ENCODE results near the gene WWC1. TPM values are rescaled to one million over a fixed set of nuclear protein-coding genes. Genes with fewer than 3 reads are reported as not detected.
A peak's percentile ranks its signal among the peaks of the same experiment; 100 is the strongest.

The WWC1 gene
- total RNA-seq, 1 donor from 2014 or later: 1.5 TPM

DNA sequence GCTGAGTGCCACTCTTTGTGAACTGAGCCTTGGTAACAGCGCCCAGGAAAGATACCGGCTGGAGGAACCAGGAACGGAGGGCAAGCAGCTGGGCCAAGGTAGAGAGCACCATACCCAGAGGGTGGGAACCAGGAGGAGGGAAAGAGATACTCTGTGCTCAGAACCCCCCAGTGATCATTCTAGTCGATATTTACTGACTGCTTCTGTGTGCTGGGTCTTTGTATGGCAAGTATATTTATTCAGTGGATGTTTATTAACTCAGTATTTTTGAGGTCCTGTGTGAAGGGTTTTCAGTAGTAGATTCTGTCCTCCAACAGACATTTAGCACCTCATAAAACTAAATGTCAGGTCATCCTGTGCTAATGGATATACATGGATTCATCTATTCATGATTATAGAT lies 132.5 kb downstream of the WWC1 start:
- H3K36me3 Mint-ChIP-seq (ENCODE audit: unreplicated experiment): peaks cover 6% of the 10 kb centered on the region
- peaks cover 9% of the 10 kb centered on the region for H3K27me3 Mint-ChIP-seq (ENCODE audit: unreplicated experiment)
- peaks cover 7% of the 10 kb centered on the region for H3K9me3 Mint-ChIP-seq (ENCODE audit: unreplicated experiment)
- TF ChIP-seq, protein P1, sequence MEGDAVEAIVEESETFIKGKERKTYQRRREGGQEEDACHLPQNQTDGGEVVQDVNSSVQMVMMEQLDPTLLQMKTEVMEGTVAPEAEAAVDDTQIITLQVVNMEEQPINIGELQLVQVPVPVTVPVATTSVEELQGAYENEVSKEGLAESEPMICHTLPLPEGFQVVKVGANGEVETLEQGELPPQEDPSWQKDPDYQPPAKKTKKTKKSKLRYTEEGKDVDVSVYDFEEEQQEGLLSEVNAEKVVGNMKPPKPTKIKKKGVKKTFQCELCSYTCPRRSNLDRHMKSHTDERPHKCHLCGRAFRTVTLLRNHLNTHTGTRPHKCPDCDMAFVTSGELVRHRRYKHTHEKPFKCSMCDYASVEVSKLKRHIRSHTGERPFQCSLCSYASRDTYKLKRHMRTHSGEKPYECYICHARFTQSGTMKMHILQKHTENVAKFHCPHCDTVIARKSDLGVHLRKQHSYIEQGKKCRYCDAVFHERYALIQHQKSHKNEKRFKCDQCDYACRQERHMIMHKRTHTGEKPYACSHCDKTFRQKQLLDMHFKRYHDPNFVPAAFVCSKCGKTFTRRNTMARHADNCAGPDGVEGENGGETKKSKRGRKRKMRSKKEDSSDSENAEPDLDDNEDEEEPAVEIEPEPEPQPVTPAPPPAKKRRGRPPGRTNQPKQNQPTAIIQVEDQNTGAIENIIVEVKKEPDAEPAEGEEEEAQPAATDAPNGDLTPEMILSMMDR (IDR thresholded peaks at IDR 0.05; ENCODE audit: partially characterized antibody, unreplicated experiment): no peak
- no peak overlapping the region for H3K4me3 Mint-ChIP-seq (ENCODE audit: unreplicated experiment)
- DNase-seq: no peak
- peaks cover 9% of the 10 kb centered on the region for H3K4me1 Mint-ChIP-seq (ENCODE audit: low read depth, unreplicated experiment)
- H3K27ac Mint-ChIP-seq (ENCODE audit: unreplicated experiment): no peak overlapping the region

DNA sequence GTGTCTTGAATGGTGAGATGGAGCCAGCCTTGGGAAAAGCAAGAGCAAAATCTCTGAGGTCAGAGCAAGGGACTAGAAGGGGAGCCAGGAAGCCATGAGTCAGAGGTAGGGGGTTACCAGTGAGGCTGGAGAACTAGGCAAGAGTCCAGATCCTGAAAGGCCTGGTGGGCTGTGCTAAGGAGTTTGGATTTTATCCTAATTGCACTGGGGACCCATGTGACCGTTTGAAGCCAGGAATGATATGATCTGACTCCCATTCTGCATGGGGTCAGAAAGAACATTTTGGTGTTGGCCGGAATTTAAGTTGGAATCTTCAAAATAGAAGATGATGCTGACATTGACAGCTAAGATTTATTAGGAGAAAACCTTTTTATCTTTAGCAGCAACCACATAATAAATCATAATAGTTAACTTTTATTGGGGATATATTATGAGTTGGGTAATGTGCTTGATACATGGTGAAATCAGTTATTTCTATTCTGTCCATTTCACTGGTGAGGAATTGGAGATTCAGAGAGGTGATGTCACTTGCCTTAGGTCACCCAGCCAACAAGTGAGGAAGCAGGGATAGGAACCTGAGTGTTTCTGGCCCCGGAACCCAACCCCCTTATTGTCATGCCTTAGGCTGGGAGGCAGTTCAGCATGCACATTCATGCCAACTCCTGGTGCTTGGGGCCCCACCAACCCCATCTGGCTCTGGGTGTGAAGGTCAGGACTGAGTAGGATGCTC lies 133.3 kb downstream of the WWC1 start:
- Mint-ChIP-seq H3K9me3 (ENCODE audit: unreplicated experiment) (peaks cover 7% of the 10 kb centered on the region), H3K27me3 (ENCODE audit: unreplicated experiment) (peaks cover 10% of the 10 kb centered on the region), H3K27ac (ENCODE audit: unreplicated experiment) (no peak overlapping the region), H3K4me3 (ENCODE audit: unreplicated experiment) (no peak overlapping the region), H3K36me3 (ENCODE audit: unreplicated experiment) (peaks cover 6% of the 10 kb centered on the region), H3K4me1 (ENCODE audit: low read depth, unreplicated experiment) (peaks cover 9% of the 10 kb centered on the region)
- TF ChIP-seq, protein P1 (IDR thresholded peaks at IDR 0.05; ENCODE audit: partially characterized antibody, unreplicated experiment): no peak
- DNase-seq: no peak

DNA sequence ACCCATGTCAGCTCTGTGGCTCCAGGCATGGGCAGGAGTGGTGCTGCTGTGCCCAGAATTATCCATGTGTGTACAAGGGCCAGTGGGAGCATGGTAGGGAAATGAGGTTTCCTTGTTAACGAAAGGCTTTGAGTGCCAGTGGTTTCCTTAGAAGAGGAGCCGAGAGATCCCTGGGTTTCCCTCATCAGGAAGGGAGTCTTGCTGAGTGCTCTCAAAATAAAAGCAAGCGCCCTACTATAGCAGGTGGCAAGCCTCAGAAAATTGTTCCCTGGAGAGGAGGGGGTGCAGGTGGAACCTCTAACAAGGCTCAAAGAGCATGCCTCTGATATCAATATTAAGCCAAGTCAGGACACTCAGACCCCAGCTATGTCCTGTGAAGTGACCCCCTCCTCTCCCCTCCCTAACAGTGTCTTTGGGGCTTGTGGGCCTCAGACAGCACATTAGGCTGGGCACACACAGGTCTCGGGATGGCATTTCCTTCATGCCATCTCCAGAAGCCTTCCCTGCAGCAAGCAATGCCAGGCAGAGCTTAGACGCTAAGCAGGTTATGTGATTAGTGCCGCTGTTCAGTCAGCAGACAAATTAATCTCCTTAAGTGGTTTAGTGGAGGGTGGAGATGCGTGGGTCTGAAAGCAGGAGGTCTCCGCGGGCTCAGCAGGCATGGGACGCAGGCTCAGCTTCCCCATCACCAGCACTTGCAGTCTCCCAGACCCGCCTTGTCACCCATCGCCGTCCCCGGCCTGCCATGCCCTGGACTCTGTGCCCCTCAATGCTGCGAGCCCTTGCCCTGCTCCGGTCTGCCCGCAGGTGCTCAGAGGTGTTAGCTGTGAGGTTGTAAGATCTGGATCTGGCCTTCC lies 134.8 kb downstream of the WWC1 start:
- H3K27ac Mint-ChIP-seq (ENCODE audit: unreplicated experiment): no peak overlapping the region
- H3K36me3 Mint-ChIP-seq (ENCODE audit: unreplicated experiment): no peaks in the 10 kb centered on the region
- H3K4me1 Mint-ChIP-seq (ENCODE audit: low read depth, unreplicated experiment): peaks cover 9% of the 10 kb centered on the region
- peak; percentile 28 for DNase-seq
- no peak overlapping the region for H3K4me3 Mint-ChIP-seq (ENCODE audit: unreplicated experiment)
- peaks cover 8% of the 10 kb centered on the region for H3K27me3 Mint-ChIP-seq (ENCODE audit: unreplicated experiment)
- peaks cover 3% of the 10 kb centered on the region for H3K9me3 Mint-ChIP-seq (ENCODE audit: unreplicated experiment)
- TF ChIP-seq, protein P1 (IDR thresholded peaks at IDR 0.05; ENCODE audit: partially characterized antibody, unreplicated experiment): no peak

DNA sequence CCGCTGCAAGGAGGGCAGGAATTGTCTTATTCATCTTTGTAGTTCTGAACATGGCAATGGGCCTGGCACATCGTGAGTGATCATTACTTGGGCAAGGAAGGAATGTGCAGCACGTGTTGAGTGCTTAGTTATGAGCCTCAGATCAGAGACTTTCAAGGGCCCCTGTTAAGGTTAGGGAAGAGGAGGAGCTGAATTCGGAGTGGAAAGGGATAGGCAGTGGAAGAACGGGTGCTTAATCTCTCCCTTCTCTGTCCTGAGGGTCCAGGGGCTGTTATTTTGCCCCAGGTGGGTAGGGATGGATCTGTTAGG lies 135.4 kb downstream of the WWC1 start:
- Mint-ChIP-seq H3K9me3 (ENCODE audit: unreplicated experiment) (peaks cover 3% of the 10 kb centered on the region), H3K36me3 (ENCODE audit: unreplicated experiment) (no peaks in the 10 kb centered on the region), H3K4me1 (ENCODE audit: low read depth, unreplicated experiment) (peaks cover 9% of the 10 kb centered on the region), H3K27ac (ENCODE audit: unreplicated experiment) (no peak overlapping the region), H3K4me3 (ENCODE audit: unreplicated experiment) (no peak overlapping the region), H3K27me3 (ENCODE audit: unreplicated experiment) (peaks cover 8% of the 10 kb centered on the region)
- TF ChIP-seq, protein P1 (IDR thresholded peaks at IDR 0.05; ENCODE audit: partially characterized antibody, unreplicated experiment): no peak
- DNase-seq: no peak

DNA sequence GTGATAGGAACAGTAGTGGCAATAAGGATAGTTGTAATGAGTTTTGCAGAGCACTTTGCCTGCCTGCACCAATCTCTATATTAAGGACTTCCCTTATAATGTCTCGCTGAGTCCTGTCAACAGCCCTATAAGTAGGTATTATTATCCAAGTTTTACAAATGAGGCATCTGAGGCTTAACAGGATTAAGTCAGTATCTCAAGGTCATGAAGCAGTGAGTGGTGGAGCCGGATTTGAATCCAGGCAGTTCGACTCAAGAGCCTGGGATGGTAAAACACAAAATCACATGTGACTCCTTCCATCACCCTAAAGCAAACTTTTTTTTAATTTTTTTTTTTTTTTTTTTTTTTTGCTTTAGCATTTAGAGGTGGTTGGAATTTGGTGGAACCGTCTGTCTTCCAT lies 135.8 kb downstream of the WWC1 start:
- no peaks in the 10 kb centered on the region for H3K36me3 Mint-ChIP-seq (ENCODE audit: unreplicated experiment)
- no peak overlapping the region for H3K4me3 Mint-ChIP-seq (ENCODE audit: unreplicated experiment)
- H3K9me3 Mint-ChIP-seq (ENCODE audit: unreplicated experiment): peaks cover 3% of the 10 kb centered on the region
- peaks cover 9% of the 10 kb centered on the region for H3K4me1 Mint-ChIP-seq (ENCODE audit: low read depth, unreplicated experiment)
- TF ChIP-seq, protein P1 (IDR thresholded peaks at IDR 0.05; ENCODE audit: partially characterized antibody, unreplicated experiment): no peak
- no peak for DNase-seq
- H3K27ac Mint-ChIP-seq (ENCODE audit: unreplicated experiment): no peak overlapping the region
- H3K27me3 Mint-ChIP-seq (ENCODE audit: unreplicated experiment): peaks cover 8% of the 10 kb centered on the region

Measured in glutamatergic neuron (in vitro differentiated cells).